ENCODE measurements around the gene FADS3.

GRCh38 chr11:61874377-61874809 is 17.0 kb downstream of the FADS3 start:
- TF ChIP-seq MYC (IDR thresholded peaks at IDR 0.05; ENCODE audit: low read depth, low read length) = no peak
- TF ChIP-seq, protein P1, sequence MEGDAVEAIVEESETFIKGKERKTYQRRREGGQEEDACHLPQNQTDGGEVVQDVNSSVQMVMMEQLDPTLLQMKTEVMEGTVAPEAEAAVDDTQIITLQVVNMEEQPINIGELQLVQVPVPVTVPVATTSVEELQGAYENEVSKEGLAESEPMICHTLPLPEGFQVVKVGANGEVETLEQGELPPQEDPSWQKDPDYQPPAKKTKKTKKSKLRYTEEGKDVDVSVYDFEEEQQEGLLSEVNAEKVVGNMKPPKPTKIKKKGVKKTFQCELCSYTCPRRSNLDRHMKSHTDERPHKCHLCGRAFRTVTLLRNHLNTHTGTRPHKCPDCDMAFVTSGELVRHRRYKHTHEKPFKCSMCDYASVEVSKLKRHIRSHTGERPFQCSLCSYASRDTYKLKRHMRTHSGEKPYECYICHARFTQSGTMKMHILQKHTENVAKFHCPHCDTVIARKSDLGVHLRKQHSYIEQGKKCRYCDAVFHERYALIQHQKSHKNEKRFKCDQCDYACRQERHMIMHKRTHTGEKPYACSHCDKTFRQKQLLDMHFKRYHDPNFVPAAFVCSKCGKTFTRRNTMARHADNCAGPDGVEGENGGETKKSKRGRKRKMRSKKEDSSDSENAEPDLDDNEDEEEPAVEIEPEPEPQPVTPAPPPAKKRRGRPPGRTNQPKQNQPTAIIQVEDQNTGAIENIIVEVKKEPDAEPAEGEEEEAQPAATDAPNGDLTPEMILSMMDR (IDR thresholded peaks at IDR 0.05; ENCODE audit: extremely low read depth in 1 of 2, insufficient read depth in 1 of 2, low read depth in 1 of 2, low read length in 2 of 2) = no peak
